ENCODE data around the gene TMEM52. TPM values are rescaled to one million over a fixed set of nuclear protein-coding genes. Genes with fewer than 3 reads are reported as not detected.

TMEM52 gene
- total RNA-seq, 4 donors from 2014 or later: 1.0 TPM; not detected in 3

GRCh38 chr1:1883092-1883873 is 35.8 kb downstream of the TMEM52 start:
- TF ChIP-seq POLR2A (IDR thresholded peaks at IDR 0.05) (no peak), EP300 (IDR thresholded peaks at IDR 0.05) (no peak)
- TF ChIP-seq, protein P1, sequence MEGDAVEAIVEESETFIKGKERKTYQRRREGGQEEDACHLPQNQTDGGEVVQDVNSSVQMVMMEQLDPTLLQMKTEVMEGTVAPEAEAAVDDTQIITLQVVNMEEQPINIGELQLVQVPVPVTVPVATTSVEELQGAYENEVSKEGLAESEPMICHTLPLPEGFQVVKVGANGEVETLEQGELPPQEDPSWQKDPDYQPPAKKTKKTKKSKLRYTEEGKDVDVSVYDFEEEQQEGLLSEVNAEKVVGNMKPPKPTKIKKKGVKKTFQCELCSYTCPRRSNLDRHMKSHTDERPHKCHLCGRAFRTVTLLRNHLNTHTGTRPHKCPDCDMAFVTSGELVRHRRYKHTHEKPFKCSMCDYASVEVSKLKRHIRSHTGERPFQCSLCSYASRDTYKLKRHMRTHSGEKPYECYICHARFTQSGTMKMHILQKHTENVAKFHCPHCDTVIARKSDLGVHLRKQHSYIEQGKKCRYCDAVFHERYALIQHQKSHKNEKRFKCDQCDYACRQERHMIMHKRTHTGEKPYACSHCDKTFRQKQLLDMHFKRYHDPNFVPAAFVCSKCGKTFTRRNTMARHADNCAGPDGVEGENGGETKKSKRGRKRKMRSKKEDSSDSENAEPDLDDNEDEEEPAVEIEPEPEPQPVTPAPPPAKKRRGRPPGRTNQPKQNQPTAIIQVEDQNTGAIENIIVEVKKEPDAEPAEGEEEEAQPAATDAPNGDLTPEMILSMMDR (IDR thresholded peaks at IDR 0.05): no peak
- Histone ChIP-seq H3K36me3 (peaks cover 0 to 6% (median 0%) of the 10 kb centered on the region in 3 donors), H3K4me3 (no peak overlapping the region), H3K27me3 (no peaks in the 10 kb centered on the region), H3K9me3 (no peaks in the 10 kb centered on the region), H3K4me1 (peaks cover 0 to 78% (median 22%) of the 10 kb centered on the region in 4 donors), H3K27ac (no peak overlapping the region)
- 40 to 47% methylated on average over 4 of the region's 4 CpGs for WGBS, 2 donors
- no peak for DNase-seq (ENCODE audit: low spot score in 2 of 2)

DNA sequence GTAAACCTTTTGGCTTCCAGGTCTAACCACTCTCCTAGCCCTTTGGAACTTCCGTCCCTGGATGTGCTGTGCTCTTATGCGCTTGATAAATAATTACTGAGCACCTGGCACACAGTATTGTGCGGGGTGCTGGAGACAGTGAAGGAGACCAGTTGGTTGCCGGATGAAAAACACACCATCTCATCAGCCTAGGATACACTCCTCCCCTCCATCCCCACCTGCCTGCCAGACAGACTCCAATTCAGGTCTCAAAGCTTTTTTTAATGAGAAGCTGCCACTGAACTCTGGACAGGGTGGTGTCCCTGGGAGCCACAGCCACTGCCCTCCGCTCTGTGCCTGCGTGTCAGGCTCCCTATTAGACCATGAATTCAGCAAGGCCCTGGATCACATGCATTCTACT is 37.4 kb downstream of the TMEM52 start:
- Histone ChIP-seq H3K27me3 (no peaks in the 10 kb centered on the region), H3K4me3 (no peak overlapping the region), H3K36me3 (peaks cover 0 to 6% (median 0%) of the 10 kb centered on the region in 3 donors), H3K9me3 (no peaks in the 10 kb centered on the region), H3K4me1 (peaks cover 0 to 78% (median 15%) of the 10 kb centered on the region in 4 donors), H3K27ac (no peak overlapping the region)
- WGBS, 2 donors: 89% methylated on average over 6 of the region's 6 CpGs
- DNase-seq (ENCODE audit: low spot score in 2 of 2): no peak
- TF ChIP-seq, protein P1 (IDR thresholded peaks at IDR 0.05): no peak
- TF ChIP-seq POLR2A (IDR thresholded peaks at IDR 0.05) (no peak), EP300 (IDR thresholded peaks at IDR 0.05) (no peak)

DNA sequence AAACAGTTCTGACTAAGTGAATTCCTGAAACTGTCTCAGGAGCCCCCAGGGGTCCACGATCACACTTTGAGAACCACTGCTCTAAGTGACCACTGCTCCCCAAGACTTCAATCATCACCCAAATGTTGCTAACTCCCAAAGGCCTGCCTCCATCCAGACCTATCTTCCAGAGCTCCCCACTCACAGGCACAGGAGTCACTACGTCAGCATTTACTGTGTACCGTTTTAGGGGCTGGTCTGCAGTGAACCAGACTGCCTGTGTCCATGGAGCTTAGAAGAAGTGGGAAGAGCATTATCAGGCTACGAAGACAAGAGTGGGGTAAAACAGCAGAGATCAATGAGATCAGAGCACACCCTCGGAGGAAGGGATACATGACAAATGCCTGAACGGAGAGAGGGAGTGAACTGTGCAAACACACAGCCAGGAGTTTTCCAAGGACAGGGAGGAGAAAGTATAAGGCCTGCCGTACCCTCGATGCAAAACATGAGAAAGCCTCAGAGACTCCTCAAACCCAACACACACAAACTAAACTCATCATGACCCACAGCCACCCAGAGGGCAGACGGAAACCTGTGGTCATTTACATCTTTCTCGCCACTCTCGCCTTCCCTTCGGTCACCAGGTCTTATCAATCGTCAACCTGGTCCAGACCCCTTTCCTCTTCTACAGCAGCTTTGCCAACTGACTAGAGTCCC is 38.3 kb downstream of the TMEM52 start:
- DNase-seq (ENCODE audit: low spot score in 2 of 2): no peak
- TF ChIP-seq, protein P1 (IDR thresholded peaks at IDR 0.05): no peak
- no peak for TF ChIP-seq POLR2A (IDR thresholded peaks at IDR 0.05)
- no peak for TF ChIP-seq EP300 (IDR thresholded peaks at IDR 0.05)
- Histone ChIP-seq H3K27me3 (no peaks in the 10 kb centered on the region), H3K4me3 (no peak overlapping the region), H3K36me3 (peaks cover 0 to 13% (median 0%) of the 10 kb centered on the region in 3 donors), H3K9me3 (no peaks in the 10 kb centered on the region), H3K27ac (no peak overlapping the region), H3K4me1 (peaks cover 0 to 77% (median 16%) of the 10 kb centered on the region in 4 donors)
- 58 to 66% methylated on average over 13 of the region's 13 CpGs for WGBS, 2 donors

DNA sequence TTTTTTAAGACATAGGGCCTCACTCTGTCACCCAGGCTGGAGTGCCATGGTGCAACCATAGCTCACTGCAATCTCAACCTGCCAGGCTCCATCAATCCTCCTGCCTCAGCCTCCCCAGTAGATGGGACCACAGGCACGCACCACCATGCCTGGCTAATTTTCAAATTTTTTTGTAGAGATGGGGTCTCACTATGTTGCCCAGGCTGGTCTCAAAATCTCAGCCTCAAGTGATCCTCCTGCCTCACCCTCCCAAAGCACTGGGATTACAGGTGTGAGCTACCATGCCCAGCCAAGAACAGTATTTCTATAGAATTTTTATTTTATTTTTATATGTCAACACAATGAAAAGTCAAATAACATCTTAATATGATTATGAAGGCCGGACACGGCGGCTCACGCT is 39.1 kb downstream of the TMEM52 start:
- TF ChIP-seq, protein P1 (IDR thresholded peaks at IDR 0.05): no peak
- TF ChIP-seq EP300 (IDR thresholded peaks at IDR 0.05) (no peak), POLR2A (IDR thresholded peaks at IDR 0.05) (no peak)
- H3K27me3 ChIP-seq: no peaks in the 10 kb centered on the region
- peaks cover 0 to 84% (median 18%) of the 10 kb centered on the region in 4 donors for H3K4me1 ChIP-seq
- no peak overlapping the region for H3K4me3 ChIP-seq
- H3K27ac ChIP-seq: no peak overlapping the region
- no peak for DNase-seq (ENCODE audit: low spot score in 2 of 2)
- H3K9me3 ChIP-seq: no peaks in the 10 kb centered on the region
- peaks cover 0 to 17% (median 0%) of the 10 kb centered on the region in 3 donors for H3K36me3 ChIP-seq
- 90 to 93% methylated on average over 5 of the region's 5 CpGs for WGBS, 2 donors
